ENCODE measurements around the gene ADSL. TPM values are rescaled to one million over a fixed set of nuclear protein-coding genes. Genes with fewer than 3 reads are reported as not detected.

Gene ADSL
- total and polyA plus RNA-seq, 2 experiments from 2014 or later = 72.5 to 123 TPM

- H4K20me1 ChIP-seq (ENCODE audit: insufficient read depth) = no peaks in the 10 kb centered on the region
- TF ChIP-seq EZH2 (IDR thresholded peaks at IDR 0.05; ENCODE audit: insufficient read depth, poor library complexity, severe bottlenecking) = no peak
- no peak for TF ChIP-seq EZH2phosphoT487 (IDR thresholded peaks at IDR 0.05; ENCODE audit: insufficient read depth, low read depth)
- H3K79me2 ChIP-seq (ENCODE audit: insufficient read depth) = no peaks in the 10 kb centered on the region
- H3F3A ChIP-seq (ENCODE audit: insufficient read depth) = no peaks in the 10 kb centered on the region
- H2AFZ ChIP-seq = no peak overlapping the region
- no peaks in the 10 kb centered on the region for H3K9me2 ChIP-seq (ENCODE audit: insufficient read depth)
- no peaks in the 10 kb centered on the region for H3K9me3 ChIP-seq (ENCODE audit: low read depth)
- H3K27ac ChIP-seq = no peak overlapping the region
- no peak overlapping the region for H3K4me2 ChIP-seq (ENCODE audit: unreplicated experiment)
- peaks cover 9% of the 10 kb centered on the region; the same call in 1 of the 2 replicates for H3K36me3 ChIP-seq (ENCODE audit: low read depth)
- in situ Hi-C loops (cut with MboI) = loop anchor here (25.0 kb wide), 1 partner anchor 766 kb away; the partner anchor contains the start of gene CACNA1I
- DNase-seq = no peak
- WGBS, 2 experiments (ENCODE audit: low coverage in 1 of 2, low lambda C conversion rate in 2 of 2, missing lambda C conversion rate in 2 of 2) = 93 to 95% methylated on average over 9 of the region's 9 CpGs
- no peaks in the 10 kb centered on the region for H3K4me1 ChIP-seq (ENCODE audit: insufficient read depth)
- H3K9ac ChIP-seq = no peak overlapping the region
- no peaks in the 10 kb centered on the region for H3K27me3 ChIP-seq (replicated peaks; ENCODE audit: insufficient read depth)
- H3K4me3 ChIP-seq = no peak overlapping the region
Measured at GRCh38 chr22:40328546-40329456, 17.5 kb upstream of the ADSL start.

GRCh38 chr22:40329466-40329865, 16.8 kb upstream of the ADSL start:
- no peaks in the 10 kb centered on the region for H3K9me3 ChIP-seq (ENCODE audit: low read depth)
- in situ Hi-C loops (cut with MboI) = loop anchor here (25.0 kb wide), 1 partner anchor 767 kb away; the partner anchor contains the start of gene CACNA1I
- TF ChIP-seq EZH2 (IDR thresholded peaks at IDR 0.05; ENCODE audit: insufficient read depth, poor library complexity, severe bottlenecking) = no peak
- no peak for TF ChIP-seq EZH2phosphoT487 (IDR thresholded peaks at IDR 0.05; ENCODE audit: insufficient read depth, low read depth)
- no peak overlapping the region for H3K27ac ChIP-seq
- no peak overlapping the region for H2AFZ ChIP-seq
- no peaks in the 10 kb centered on the region for H3F3A ChIP-seq (ENCODE audit: insufficient read depth)
- DNase-seq = no peak
- H3K9me2 ChIP-seq (ENCODE audit: insufficient read depth) = no peaks in the 10 kb centered on the region
- H3K27me3 ChIP-seq (replicated peaks; ENCODE audit: insufficient read depth) = no peaks in the 10 kb centered on the region
- no peak overlapping the region for H3K9ac ChIP-seq
- no peaks in the 10 kb centered on the region for H4K20me1 ChIP-seq (ENCODE audit: insufficient read depth)
- no peak overlapping the region for H3K4me3 ChIP-seq
- peaks cover 9% of the 10 kb centered on the region; the same call in 1 of the 2 replicates for H3K36me3 ChIP-seq (ENCODE audit: low read depth)
- 95 to 97% methylated on average over 9 of the region's 9 CpGs for WGBS, 2 experiments (ENCODE audit: low coverage in 1 of 2, low lambda C conversion rate in 2 of 2, missing lambda C conversion rate in 2 of 2)
- no peaks in the 10 kb centered on the region for H3K4me1 ChIP-seq (ENCODE audit: insufficient read depth)
- H3K4me2 ChIP-seq (ENCODE audit: unreplicated experiment) = no peak overlapping the region
- H3K79me2 ChIP-seq (ENCODE audit: insufficient read depth) = no peaks in the 10 kb centered on the region

GRCh38 chr22:40330086-40330485, 16.2 kb upstream of the ADSL start:
- in situ Hi-C loops (cut with MboI) = loop anchor here (25.0 kb wide), 1 partner anchor 768 kb away; the partner anchor contains the start of gene CACNA1I
- H3K9ac ChIP-seq = no peak overlapping the region

GRCh38 chr22:40330615-40331014, 15.7 kb upstream of the ADSL start:
- H3K27me3 ChIP-seq (replicated peaks; ENCODE audit: insufficient read depth) = no peaks in the 10 kb centered on the region
- no peak overlapping the region for H3K27ac ChIP-seq
- H3K9ac ChIP-seq = no peak overlapping the region
- H3K9me3 ChIP-seq (ENCODE audit: low read depth) = no peaks in the 10 kb centered on the region
- no peaks in the 10 kb centered on the region for H3K79me2 ChIP-seq (ENCODE audit: insufficient read depth)
- no peak overlapping the region for H2AFZ ChIP-seq
- H3K4me1 ChIP-seq (ENCODE audit: insufficient read depth) = no peaks in the 10 kb centered on the region
- no peak overlapping the region for H3K4me3 ChIP-seq
- peaks cover 9% of the 10 kb centered on the region; the same call in 1 of the 2 replicates for H3K36me3 ChIP-seq (ENCODE audit: low read depth)
- WGBS, 2 experiments (ENCODE audit: low coverage in 1 of 2, low lambda C conversion rate in 2 of 2, missing lambda C conversion rate in 2 of 2) = 90% methylated on average over 10 of the region's 10 CpGs
- H3K4me2 ChIP-seq (ENCODE audit: unreplicated experiment) = no peak overlapping the region
- H4K20me1 ChIP-seq (ENCODE audit: insufficient read depth) = no peaks in the 10 kb centered on the region
- no peaks in the 10 kb centered on the region for H3F3A ChIP-seq (ENCODE audit: insufficient read depth)
- no peaks in the 10 kb centered on the region for H3K9me2 ChIP-seq (ENCODE audit: insufficient read depth)
- no peak for DNase-seq
- in situ Hi-C loops (cut with MboI) = loop anchor here (25.0 kb wide), 1 partner anchor 768 kb away; the partner anchor contains the start of gene CACNA1I
- TF ChIP-seq EZH2phosphoT487 (IDR thresholded peaks at IDR 0.05; ENCODE audit: insufficient read depth, low read depth) (no peak), EZH2 (IDR thresholded peaks at IDR 0.05; ENCODE audit: insufficient read depth, poor library complexity, severe bottlenecking) (no peak)

More at GRCh38 chr22:40330086-40330485, 16.2 kb upstream of the ADSL start:
- DNase-seq = no peak
- Histone ChIP-seq H3K36me3 (ENCODE audit: low read depth) (peaks cover 9% of the 10 kb centered on the region; the same call in 1 of the 2 replicates), H3K4me2 (ENCODE audit: unreplicated experiment) (no peak overlapping the region), H3K4me3 (no peak overlapping the region), H3K27ac (no peak overlapping the region), H3K79me2 (ENCODE audit: insufficient read depth) (no peaks in the 10 kb centered on the region), H3K4me1 (ENCODE audit: insufficient read depth) (no peaks in the 10 kb centered on the region), H3K27me3 (replicated peaks; ENCODE audit: insufficient read depth) (no peaks in the 10 kb centered on the region), H3K9me3 (ENCODE audit: low read depth) (no peaks in the 10 kb centered on the region), H3K9me2 (ENCODE audit: insufficient read depth) (no peaks in the 10 kb centered on the region), H3F3A (ENCODE audit: insufficient read depth) (no peaks in the 10 kb centered on the region), H2AFZ (no peak overlapping the region), H4K20me1 (ENCODE audit: insufficient read depth) (no peaks in the 10 kb centered on the region)
- no peak for TF ChIP-seq EZH2phosphoT487 (IDR thresholded peaks at IDR 0.05; ENCODE audit: insufficient read depth, low read depth)
- TF ChIP-seq EZH2 (IDR thresholded peaks at IDR 0.05; ENCODE audit: insufficient read depth, poor library complexity, severe bottlenecking) = no peak
- WGBS, 2 experiments (ENCODE audit: low coverage in 1 of 2, low lambda C conversion rate in 2 of 2, missing lambda C conversion rate in 2 of 2) = 95 to 97% methylated on average over 4 of the region's 4 CpGs

All from GM23248 (cell line).